VCaP (cell line): Measurements from ENCODE around the gene KLHDC1.
"Not testable (repeated sequence)": the region's sequence is repeated elsewhere in the genome, so short reads cannot be mapped to it uniquely, and the experiment has no call there.

Experiments
- H3K27ac ChIP-seq: fragments of 450-650 bp; 2 replicates; pipeline ENCODE4 v1.5.1; 2017
- CTCF ChIP-seq: fragments of 450-650 bp; conservative IDR thresholded peaks from 2 replicates; pipeline ENCODE4 v1.5.1; 2017; ENCODE audit warnings: mild to moderate bottlenecking, moderate library complexity

The KLHDC1 gene

GRCh38 chr14:49745191-49745590, 52.3 kb downstream of the KLHDC1 start:
- no peak overlapping the region for H3K27ac ChIP-seq
- no peak for TF ChIP-seq CTCF

DNA sequence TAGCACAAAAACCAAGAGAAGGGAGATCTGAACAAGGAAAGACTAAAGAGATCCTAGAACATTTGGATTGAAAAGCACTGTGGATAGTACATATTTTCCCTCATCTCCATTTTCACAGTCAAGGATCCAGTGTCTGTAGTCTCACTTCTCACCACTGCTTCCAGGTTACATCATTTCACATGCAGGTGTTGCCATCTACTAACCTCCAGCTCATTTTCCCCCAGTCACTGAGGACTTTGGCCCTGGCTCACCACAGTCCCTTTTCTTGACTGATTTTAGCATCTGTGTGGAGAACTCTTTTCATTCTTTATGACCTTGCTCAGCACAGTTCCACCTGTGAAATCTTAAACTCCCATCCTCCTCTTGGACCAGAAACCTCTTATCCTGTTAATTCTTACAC, 53.6 kb downstream of the KLHDC1 start:
- H3K27ac ChIP-seq: not testable (repeated sequence)

DNA sequence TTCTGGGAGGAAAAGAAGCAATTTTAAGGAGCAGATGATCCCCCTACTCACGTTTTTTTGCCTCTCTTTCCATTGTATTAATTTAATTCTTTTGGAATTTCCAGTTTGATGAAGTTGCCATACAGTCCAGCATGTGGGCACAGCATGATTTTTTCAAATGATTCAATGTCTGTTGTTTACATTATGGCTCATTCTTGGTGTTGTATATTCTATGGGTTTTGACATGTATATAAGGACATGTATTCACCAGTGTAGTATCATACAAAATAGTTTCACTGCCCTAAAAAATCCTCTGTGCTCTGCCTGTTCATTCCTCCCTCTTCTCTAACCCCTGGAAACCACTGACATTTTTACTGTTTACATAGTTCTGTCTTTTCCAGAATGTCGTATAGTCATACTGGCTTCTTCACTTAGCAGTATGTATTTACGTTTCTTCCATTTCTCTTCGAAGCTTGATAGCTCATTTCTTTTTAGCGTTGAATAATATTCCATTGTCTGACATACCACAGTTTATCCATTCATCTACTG, 61.7 kb downstream of the KLHDC1 start:
- TF ChIP-seq CTCF: no peak

GRCh38 chr14:49755378-49755777, 62.5 kb downstream of the KLHDC1 start:
- TF ChIP-seq CTCF: no peak
- no peak overlapping the region for H3K27ac ChIP-seq

More for the DNA sequence above, 61.7 kb downstream of the KLHDC1 start:
- no peak overlapping the region for H3K27ac ChIP-seq

DNA sequence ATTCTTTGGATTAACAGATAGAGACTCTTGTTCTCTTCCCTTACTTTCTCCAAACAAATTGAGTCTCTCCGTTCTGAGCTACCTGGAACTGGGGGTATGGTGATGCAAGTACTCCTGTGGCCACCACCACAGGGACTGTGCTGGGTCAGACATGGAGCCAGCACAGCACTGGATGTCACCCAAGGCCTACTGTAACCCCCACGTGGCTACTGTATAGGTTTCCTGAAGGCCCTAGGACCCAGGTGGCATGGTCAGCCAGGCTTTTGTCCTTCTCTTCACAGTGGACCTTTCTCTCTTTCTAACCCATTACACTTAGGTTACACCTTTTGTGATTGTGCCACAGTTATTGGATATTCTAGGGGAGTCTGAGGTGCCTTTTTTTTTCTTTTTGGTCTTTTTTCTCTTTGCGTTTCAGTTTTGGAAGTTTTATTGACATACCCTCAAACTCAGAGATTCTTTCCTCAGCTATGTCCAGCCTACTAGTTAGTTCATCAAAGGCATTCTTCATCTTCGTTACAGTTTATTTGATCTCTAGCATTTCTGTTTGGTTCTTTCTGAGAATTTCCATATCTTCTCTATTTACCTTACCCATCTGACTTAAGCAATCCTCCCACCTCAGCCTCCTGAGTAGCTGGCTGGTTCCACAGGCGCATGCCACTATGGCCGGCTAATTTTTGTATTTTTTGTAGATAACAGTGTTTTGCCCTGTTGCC, 69.1 kb downstream of the KLHDC1 start:
- no peak for TF ChIP-seq CTCF
- H3K27ac ChIP-seq: no peak overlapping the region

DNA sequence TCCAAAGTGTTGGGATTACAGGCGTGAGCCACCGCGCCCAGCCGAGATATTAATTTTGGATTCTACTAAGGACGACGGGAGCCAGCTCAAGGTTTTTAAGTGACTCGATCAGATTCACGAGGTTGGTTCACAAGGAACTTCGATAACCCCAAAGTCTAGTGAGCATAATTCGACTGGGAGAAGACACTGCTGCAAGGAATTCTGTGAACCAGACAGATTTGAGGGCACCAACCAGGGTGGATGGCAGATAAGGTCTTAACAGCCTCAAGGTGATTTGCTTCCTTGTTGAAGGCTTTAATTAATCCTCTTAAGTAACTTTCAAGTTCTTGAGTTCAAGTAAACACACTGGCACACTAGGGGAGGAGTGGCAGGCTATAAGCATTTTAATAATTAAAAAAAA, 73.9 kb downstream of the KLHDC1 start:
- TF ChIP-seq CTCF: no peak
- H3K27ac ChIP-seq: peak overlapping the region; percentile 97

DNA sequence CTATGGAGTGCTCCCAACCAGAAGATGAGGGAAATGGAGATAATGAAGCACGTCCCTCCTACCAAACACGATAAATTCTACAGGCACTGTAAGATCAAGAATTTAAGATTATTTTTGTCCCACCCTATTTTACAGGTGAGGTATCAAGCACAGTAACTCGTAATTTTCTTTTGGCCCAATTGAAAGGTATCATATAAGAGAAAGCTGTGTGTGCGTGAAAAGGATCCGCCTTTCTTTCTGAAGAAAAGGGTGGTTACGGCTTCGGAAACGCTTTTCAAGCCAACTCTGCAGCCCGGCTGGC, 74.3 kb downstream of the KLHDC1 start:
- no peak for TF ChIP-seq CTCF
- H3K27ac ChIP-seq: peak overlapping the region; percentile 97

DNA sequence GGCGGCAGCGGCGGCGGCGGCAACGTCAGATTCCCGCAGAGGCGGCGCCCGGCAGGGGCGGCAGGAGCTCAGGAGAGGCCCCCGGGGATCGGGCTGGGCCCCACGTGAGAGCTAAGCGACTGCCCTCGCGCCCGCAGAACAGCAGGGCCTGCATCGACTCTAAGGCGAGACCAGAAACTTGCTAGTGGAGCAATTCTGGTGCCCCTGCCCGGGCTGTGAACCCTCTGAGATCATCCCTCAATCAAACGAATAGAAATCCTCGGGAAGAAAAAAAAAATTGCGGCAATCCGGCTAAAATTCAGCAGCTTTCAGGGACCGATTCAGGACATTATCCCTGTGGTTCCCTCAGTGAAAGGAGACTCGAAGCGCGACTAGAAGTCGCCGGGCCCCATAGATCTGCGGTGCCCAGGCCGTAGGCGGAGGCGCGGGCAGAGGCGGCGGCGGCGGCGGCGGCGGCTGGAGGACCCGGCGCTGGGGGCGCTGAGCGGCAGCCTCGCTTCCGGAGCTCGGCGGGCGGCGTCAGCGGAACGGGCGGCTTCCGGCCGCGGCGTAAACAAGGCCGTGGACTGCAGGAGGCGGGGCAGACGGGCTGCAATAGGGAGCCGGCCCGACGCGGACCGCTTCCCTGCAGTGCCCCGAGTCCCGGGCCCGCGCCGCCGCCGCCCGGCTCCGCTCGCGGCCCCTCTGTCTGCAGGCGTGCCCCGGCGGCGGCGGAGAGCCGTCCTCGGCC, 74.8 kb downstream of the KLHDC1 start, which contains the start of gene KLHDC2:
Gene KLHDC2, plus strand, starts transcription at position 583 of the 730 bp plus-strand sequence. CDS start 316 bp downstream, outside the sequence.
- peak; percentile 82 for TF ChIP-seq CTCF
- peak within 1 kb of the TSS; percentile 97 for H3K27ac ChIP-seq
